Body of pancreas (tissue), 4 donors: ENCODE measurements around the gene ADAMTS2.

ENCODE experiments used
- POLR2A ChIP-seq, 3 donors: fragments of 450-650 bp; IDR thresholded peaks; one replicate each; pipeline ENCODE4 v1.6.1; 2016; ENCODE audit warnings: antibody characterized with exemption in 3 of 3, mild to moderate bottlenecking in 2 of 3
- TF ChIP-seq, protein P1 (sequence below), 7 experiments: fragments of 450-650 bp in 4 of 7; fragments of 200-600 bp in 3 of 7; sonication (generic) in 3 of 7; IDR thresholded peaks; one replicate each; pipeline ENCODE4 v1.5.1; 2016 to 2019; ENCODE audit warnings: antibody characterized with exemption in 7 of 7

DNA sequence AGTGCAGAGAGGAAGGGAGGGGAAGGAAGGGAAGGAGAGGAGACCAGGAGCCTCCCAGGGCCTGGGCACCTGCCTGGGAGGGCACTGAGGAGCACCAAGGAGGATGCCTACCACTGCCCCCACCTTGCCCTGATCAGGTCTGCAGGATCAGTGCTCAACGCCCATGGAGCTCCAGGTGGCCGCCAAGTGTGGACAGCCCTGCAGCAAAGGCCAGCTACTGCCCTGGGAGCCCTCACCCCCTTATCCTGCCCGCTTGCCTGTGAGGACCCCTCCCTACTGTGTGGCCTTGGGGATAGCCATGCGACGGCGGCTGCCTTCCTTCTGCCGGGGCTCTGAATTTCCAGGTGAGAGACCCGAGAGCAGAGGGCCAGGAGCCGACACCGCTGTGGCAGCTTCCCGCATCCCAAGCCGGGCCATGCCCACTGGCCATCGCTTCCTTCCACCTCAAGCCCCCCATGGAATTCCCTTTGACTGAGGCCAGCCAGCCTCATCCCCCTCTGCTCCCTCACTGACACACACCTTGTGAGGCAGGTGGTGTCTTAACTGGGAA lies 12.4 kb downstream of the ADAMTS2 start:
- TF ChIP-seq, protein P1, sequence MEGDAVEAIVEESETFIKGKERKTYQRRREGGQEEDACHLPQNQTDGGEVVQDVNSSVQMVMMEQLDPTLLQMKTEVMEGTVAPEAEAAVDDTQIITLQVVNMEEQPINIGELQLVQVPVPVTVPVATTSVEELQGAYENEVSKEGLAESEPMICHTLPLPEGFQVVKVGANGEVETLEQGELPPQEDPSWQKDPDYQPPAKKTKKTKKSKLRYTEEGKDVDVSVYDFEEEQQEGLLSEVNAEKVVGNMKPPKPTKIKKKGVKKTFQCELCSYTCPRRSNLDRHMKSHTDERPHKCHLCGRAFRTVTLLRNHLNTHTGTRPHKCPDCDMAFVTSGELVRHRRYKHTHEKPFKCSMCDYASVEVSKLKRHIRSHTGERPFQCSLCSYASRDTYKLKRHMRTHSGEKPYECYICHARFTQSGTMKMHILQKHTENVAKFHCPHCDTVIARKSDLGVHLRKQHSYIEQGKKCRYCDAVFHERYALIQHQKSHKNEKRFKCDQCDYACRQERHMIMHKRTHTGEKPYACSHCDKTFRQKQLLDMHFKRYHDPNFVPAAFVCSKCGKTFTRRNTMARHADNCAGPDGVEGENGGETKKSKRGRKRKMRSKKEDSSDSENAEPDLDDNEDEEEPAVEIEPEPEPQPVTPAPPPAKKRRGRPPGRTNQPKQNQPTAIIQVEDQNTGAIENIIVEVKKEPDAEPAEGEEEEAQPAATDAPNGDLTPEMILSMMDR (IDR thresholded peaks at IDR 0.05): no peak
- TF ChIP-seq POLR2A (IDR thresholded peaks at IDR 0.05): no peak
